IMR-90 (cell line): Measurements from ENCODE around the gene ST3GAL5.

Source experiments
- BHLHE40 ChIP-seq: fragments of 150-350 bp; IDR thresholded peaks from 2 replicates; pipeline ENCODE4 v1.6.1; 2016; ENCODE audit warnings: mild to moderate bottlenecking, low read depth, low read length
- CEBPB ChIP-seq: IDR thresholded peaks from 2 replicates; pipeline ENCODE4 v1.6.1; 2012; ENCODE audit warnings: low read depth, low read length, improper control_type of control experiment
- CHD1 ChIP-seq: IDR thresholded peaks from 2 replicates; pipeline ENCODE4 v1.6.1; 2012; ENCODE audit warnings: low read depth, low read length, improper control_type of control experiment
- CTCF ChIP-seq: conservative IDR thresholded peaks from 2 replicates; pipeline ENCODE4 v1.5.1; 2012; ENCODE audit warnings: mild to moderate bottlenecking, low read depth, low read length, improper control_type of control experiment
- ELK1 ChIP-seq: fragments of 150-350 bp; IDR thresholded peaks from 2 replicates; pipeline ENCODE4 v1.6.1; 2016; ENCODE audit warnings: low read depth, mild to moderate bottlenecking, low read length, moderate library complexity, borderline replicate concordance
- FOS ChIP-seq: fragments of 150-350 bp; IDR thresholded peaks from 2 replicates; pipeline ENCODE4 v1.6.1; 2016; ENCODE audit warnings: low read depth, low read length
- MAFK ChIP-seq: IDR thresholded peaks from 2 replicates; pipeline ENCODE4 v1.6.1; 2012; ENCODE audit warnings: low read depth, low read length, improper control_type of control experiment
- MAZ ChIP-seq: IDR thresholded peaks from 2 replicates; pipeline ENCODE4 v1.6.1; 2012; ENCODE audit warnings: low read depth, mild to moderate bottlenecking, low read length, improper control_type of control experiment, moderate library complexity, borderline replicate concordance
- MXI1 ChIP-seq: IDR thresholded peaks from 2 replicates; pipeline ENCODE4 v1.6.1; 2012; ENCODE audit warnings: low read depth, mild to moderate bottlenecking, low read length, moderate library complexity, borderline replicate concordance
- POLR2A ChIP-seq: IDR thresholded peaks from 2 replicates; pipeline ENCODE4 v1.6.1; 2012; ENCODE audit warnings: mild to moderate bottlenecking, low read depth, low read length
- RAD21 ChIP-seq: IDR thresholded peaks from 2 replicates; pipeline ENCODE4 v1.6.1; 2012; ENCODE audit warnings: low read length, improper control_type of control experiment
- SMC3 ChIP-seq: fragments of 150-350 bp; IDR thresholded peaks from 2 replicates; pipeline ENCODE4 v1.6.1; 2016; ENCODE audit warnings: low read depth, mild to moderate bottlenecking, antibody characterized with exemption, low read length, moderate library complexity
- USF2 ChIP-seq: fragments of 150-350 bp; IDR thresholded peaks from 2 replicates; pipeline ENCODE4 v1.6.1; 2017; ENCODE audit warnings: mild to moderate bottlenecking, antibody characterized with exemption, low read length, low read depth

DNA sequence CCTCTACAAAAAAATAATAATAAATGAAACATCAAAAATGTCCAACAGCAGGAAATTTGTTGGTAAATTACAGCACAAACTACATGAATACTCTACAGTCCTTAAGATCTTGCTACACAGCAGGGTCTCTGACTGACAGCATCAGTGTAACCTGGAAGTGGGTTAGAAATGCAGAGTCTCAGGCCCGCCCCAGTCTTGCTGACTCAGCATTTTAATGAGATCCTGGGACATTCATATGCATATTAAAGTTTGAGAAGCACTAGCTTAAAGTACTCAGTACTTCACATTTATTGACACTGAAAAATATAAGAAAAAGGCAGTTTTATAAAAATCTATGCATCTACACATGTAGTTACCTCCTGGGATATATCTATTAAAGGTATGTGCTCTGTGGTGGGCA lies 21.7 kb downstream of the ST3GAL5 start:
- TF ChIP-seq CTCF (no peak), ELK1 (no peak), POLR2A (no peak), USF2 (no peak), MAFK (peak; percentile 100), CHD1 (no peak), MAZ (no peak), CEBPB (no peak), FOS (no peak), MXI1 (no peak), SMC3 (no peak), RAD21 (no peak), BHLHE40 (no peak)
